ENCODE measurements around the gene EEF1A2. TPM values are rescaled to one million over a fixed set of nuclear protein-coding genes. Genes with fewer than 3 reads are reported as not detected.

Gene EEF1A2
- total and polyA plus RNA-seq, 7 experiments from 2014 or later, result 0.08 to 1.5 (median 0.53) TPM; not detected in 2

DNA sequence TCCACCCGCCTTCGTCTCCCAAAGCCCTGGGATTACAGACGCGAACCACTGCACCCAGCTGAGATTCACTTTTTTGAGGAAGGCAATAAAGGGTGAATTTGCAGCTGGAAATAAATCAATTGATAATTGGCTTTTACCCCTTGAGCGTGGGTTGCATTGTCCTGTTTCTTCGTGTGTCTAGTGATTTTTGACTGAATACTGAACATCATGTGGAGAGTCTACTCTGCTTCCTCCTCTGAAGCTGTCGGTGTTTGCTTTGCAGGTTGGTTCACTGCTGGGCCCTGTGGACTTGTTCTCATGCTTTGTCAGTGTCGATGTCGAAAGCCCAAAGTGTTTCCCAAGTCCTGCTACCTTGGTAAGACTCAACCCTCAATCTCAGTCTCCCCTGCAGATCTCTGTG is 5.8 kb upstream of the EEF1A2 start:
- H3K4me3 ChIP-seq (ENCODE audit: low read length), result no peak overlapping the region
- H3K27ac ChIP-seq (ENCODE audit: low read depth, low read length), result no peak overlapping the region
- H3K9me3 ChIP-seq (ENCODE audit: control insufficient read depth in 2 of 3, low read length in 3 of 3), result peaks cover 0 to 19% (median 0%) of the 10 kb centered on the region in 3 experiments
- no peak overlapping the region for H3K4me3 Mint-ChIP-seq
- POLR2A ChIA-PET, result interaction anchor here (1.7 kb wide), 1 partner anchor 17 kb away, joined by 4 read pairs; the partner anchor contains the start of gene PPDPF
- DNase-seq, result no peak
- intact Hi-C loops (cut with micrococcal nuclease), result no loop called here
- H3K27me3 ChIP-seq (ENCODE audit: control insufficient read depth in 2 of 2, insufficient read depth in 2 of 2, low read length in 2 of 2), result no peaks in the 10 kb centered on the region
- no peaks in the 10 kb centered on the region for H3K36me3 ChIP-seq (ENCODE audit: control insufficient read depth in 2 of 3, insufficient read depth in 3 of 3, low read length in 3 of 3)
- H3K36me3 Mint-ChIP-seq, result peaks cover 0 to 9% (median 5%) of the 10 kb centered on the region in 5 donors
- H3K9me3 Mint-ChIP-seq, result peaks cover 0 to 30% (median 8%) of the 10 kb centered on the region in 11 donors
- no peak for ATAC-seq
- no peak overlapping the region for H3K27ac Mint-ChIP-seq
- no peaks in the 10 kb centered on the region for H3K4me1 ChIP-seq (ENCODE audit: control insufficient read depth in 2 of 2, insufficient read depth in 2 of 2, low read length in 2 of 2)
- peaks cover 23 to 32% (median 29%) of the 10 kb centered on the region in 5 donors for H3K27me3 Mint-ChIP-seq
- H3K4me1 Mint-ChIP-seq, result peaks cover 0 to 10% (median 0%) of the 10 kb centered on the region in 7 donors
- CTCF ChIA-PET, result no interaction called here

DNA sequence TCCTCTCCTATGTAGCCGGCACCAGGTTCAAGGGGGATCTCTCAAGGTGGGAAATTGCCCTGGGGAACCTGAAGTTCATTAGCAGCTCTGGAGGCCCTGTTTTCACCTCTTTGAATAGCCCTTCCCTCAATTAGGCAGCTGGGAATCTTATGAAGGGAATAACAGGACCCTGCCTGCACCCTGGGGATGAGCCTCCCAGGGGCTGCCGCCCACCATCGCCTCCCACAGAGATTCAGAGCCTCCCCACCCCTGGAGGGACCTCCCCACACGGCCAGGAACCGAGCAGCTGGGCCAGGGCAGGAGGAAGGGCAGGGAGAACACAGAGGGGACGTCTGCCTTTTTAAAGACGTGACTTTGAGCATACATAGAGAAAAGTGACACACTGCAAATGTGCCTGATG is 4.6 kb upstream of the EEF1A2 start:
- no peak for ATAC-seq
- POLR2A ChIA-PET, result no interaction called here
- intact Hi-C loops (cut with micrococcal nuclease), result no loop called here
- Mint-ChIP-seq H3K27me3 (peaks cover 17 to 26% (median 21%) of the 10 kb centered on the region in 5 donors), H3K27ac (no peak overlapping the region), H3K4me1 (peaks cover 0 to 8% (median 0%) of the 10 kb centered on the region in 7 donors), H3K36me3 (peaks cover 0 to 9% (median 5%) of the 10 kb centered on the region in 5 donors), H3K4me3 (no peak overlapping the region), H3K9me3 (peaks cover 0 to 30% (median 8%) of the 10 kb centered on the region in 11 donors)
- CTCF ChIA-PET, result interaction anchor here (0.8 kb wide), 1 partner anchor 10 kb away, joined by 6 read pairs; no protein-coding TSS in a partner anchor
- Histone ChIP-seq H3K27ac (ENCODE audit: low read depth, low read length) (no peak overlapping the region), H3K4me3 (ENCODE audit: low read length) (no peak overlapping the region), H3K36me3 (ENCODE audit: control insufficient read depth in 2 of 3, insufficient read depth in 3 of 3, low read length in 3 of 3) (no peaks in the 10 kb centered on the region), H3K4me1 (ENCODE audit: control insufficient read depth in 2 of 2, insufficient read depth in 2 of 2, low read length in 2 of 2) (no peaks in the 10 kb centered on the region), H3K27me3 (ENCODE audit: control insufficient read depth in 2 of 2, insufficient read depth in 2 of 2, low read length in 2 of 2) (no peaks in the 10 kb centered on the region), H3K9me3 (ENCODE audit: control insufficient read depth in 2 of 3, low read length in 3 of 3) (peaks cover 0 to 19% (median 0%) of the 10 kb centered on the region in 3 experiments)
- no peak for DNase-seq

DNA sequence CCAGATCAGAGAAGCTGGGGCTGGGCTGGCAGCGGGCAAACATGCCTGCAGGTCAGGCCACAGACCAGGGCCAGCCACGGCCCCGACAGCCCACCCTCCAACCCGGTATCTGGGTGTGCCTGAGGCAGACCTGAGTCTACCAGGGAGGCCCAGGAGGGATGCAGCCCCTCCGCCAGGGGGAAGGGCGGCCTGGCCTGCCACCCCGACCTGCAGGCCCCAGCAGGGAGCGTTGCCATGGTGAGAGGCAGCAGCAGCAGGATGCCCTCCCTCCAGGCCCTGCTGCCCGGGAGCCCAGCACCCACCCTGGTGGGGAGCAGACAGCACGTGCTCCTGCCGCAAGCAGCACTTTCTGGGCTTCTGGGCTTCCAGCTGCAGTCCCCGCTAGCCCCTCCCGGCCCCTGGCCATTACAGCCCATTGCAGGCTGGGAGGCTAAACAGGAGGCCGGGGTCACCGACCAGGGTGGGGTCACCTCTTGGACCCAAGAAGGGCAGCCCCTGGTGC is 3.8 kb upstream of the EEF1A2 start:
- Mint-ChIP-seq H3K27me3 (peaks cover 11 to 31% (median 13%) of the 10 kb centered on the region in 5 donors), H3K27ac (no peak overlapping the region), H3K9me3 (peaks cover 0 to 25% (median 8%) of the 10 kb centered on the region in 11 donors), H3K4me1 (peaks cover 0 to 4% (median 0%) of the 10 kb centered on the region in 7 donors), H3K4me3 (no peak overlapping the region), H3K36me3 (peaks cover 0 to 9% (median 5%) of the 10 kb centered on the region in 5 donors)
- CTCF ChIA-PET, result interaction anchor here (0.8 kb wide), 1 partner anchor 9 kb away, joined by 6 read pairs; no protein-coding TSS in a partner anchor
- H3K27me3 ChIP-seq (ENCODE audit: control insufficient read depth in 2 of 2, insufficient read depth in 2 of 2, low read length in 2 of 2), result no peaks in the 10 kb centered on the region
- H3K9me3 ChIP-seq (ENCODE audit: control insufficient read depth in 2 of 3, low read length in 3 of 3), result peaks cover 0 to 19% (median 0%) of the 10 kb centered on the region in 3 experiments
- ATAC-seq (no peak), DNase-seq (no peak)
- intact Hi-C loops (cut with micrococcal nuclease), result no loop called here
- H3K27ac ChIP-seq (ENCODE audit: low read depth, low read length), result no peak overlapping the region
- H3K36me3 ChIP-seq (ENCODE audit: control insufficient read depth in 2 of 3, insufficient read depth in 3 of 3, low read length in 3 of 3), result no peaks in the 10 kb centered on the region
- POLR2A ChIA-PET, result interaction anchor here (0.6 kb wide), 1 partner anchor 199 kb away, joined by 4 read pairs; no protein-coding TSS in a partner anchor
- no peaks in the 10 kb centered on the region for H3K4me1 ChIP-seq (ENCODE audit: control insufficient read depth in 2 of 2, insufficient read depth in 2 of 2, low read length in 2 of 2)
- no peak overlapping the region for H3K4me3 ChIP-seq (ENCODE audit: low read length)

DNA sequence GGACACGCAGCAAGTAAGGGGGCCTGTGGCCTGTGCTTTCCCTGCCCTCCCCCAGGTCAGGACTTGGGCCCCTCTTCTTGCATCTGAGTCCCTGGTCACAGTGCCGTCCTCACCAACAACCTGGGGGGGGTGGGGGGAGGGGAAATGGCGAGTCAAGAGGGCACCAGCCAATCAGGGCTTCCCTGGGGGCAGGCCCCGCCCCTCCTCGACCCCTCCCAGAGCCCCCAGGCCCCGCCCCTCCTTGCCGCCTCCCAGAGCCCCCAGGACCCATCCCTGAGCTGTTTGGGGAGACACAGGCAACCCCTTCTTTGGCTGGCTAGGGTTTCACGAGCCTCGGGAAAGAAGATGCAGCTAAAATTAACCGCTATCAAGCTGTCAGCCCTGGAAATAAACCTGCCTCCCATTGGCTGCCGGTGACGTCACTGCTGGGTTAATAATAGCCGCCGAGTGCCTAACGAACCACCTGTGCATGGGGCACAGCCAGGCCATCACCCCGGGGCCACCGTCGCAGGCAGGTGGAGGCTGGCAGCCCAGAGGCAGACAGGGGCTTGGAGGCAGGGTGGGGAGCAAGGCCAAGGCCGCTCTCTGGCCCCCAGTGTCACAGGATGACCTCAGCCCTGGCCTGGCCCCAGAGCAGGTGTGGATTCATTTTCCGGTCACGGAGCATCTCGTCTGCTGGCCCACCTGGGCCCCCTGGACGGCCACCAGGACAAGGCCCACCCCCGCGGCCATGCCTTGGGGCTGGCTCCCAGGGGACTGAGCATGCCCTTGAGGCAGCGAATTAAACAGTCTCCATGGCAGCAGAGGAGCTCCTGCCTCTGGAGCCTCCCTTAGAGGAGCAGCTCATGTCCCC is 3.2 kb upstream of the EEF1A2 start:
- no peaks in the 10 kb centered on the region for H3K4me1 ChIP-seq (ENCODE audit: control insufficient read depth in 2 of 2, insufficient read depth in 2 of 2, low read length in 2 of 2)
- intact Hi-C loops (cut with micrococcal nuclease), result no loop called here
- ATAC-seq, result no peak
- H3K27ac ChIP-seq (ENCODE audit: low read depth, low read length), result no peak overlapping the region
- H3K36me3 ChIP-seq (ENCODE audit: control insufficient read depth in 2 of 3, insufficient read depth in 3 of 3, low read length in 3 of 3), result no peaks in the 10 kb centered on the region
- CTCF ChIA-PET, result no interaction called here
- no peak for DNase-seq
- peaks cover 0 to 24% (median 8%) of the 10 kb centered on the region in 11 donors for H3K9me3 Mint-ChIP-seq
- H3K4me3 Mint-ChIP-seq, result no peak overlapping the region
- peaks cover 0 to 9% (median 5%) of the 10 kb centered on the region in 5 donors for H3K36me3 Mint-ChIP-seq
- H3K9me3 ChIP-seq (ENCODE audit: control insufficient read depth in 2 of 3, low read length in 3 of 3), result peaks cover 0 to 19% (median 0%) of the 10 kb centered on the region in 3 experiments
- H3K4me1 Mint-ChIP-seq, result peaks cover 0 to 4% (median 0%) of the 10 kb centered on the region in 7 donors
- POLR2A ChIA-PET, result no interaction called here
- no peaks in the 10 kb centered on the region for H3K27me3 ChIP-seq (ENCODE audit: control insufficient read depth in 2 of 2, insufficient read depth in 2 of 2, low read length in 2 of 2)
- peaks cover 11 to 38% (median 12%) of the 10 kb centered on the region in 5 donors for H3K27me3 Mint-ChIP-seq
- H3K27ac Mint-ChIP-seq, result no peak overlapping the region
- no peak overlapping the region for H3K4me3 ChIP-seq (ENCODE audit: low read length)

DNA sequence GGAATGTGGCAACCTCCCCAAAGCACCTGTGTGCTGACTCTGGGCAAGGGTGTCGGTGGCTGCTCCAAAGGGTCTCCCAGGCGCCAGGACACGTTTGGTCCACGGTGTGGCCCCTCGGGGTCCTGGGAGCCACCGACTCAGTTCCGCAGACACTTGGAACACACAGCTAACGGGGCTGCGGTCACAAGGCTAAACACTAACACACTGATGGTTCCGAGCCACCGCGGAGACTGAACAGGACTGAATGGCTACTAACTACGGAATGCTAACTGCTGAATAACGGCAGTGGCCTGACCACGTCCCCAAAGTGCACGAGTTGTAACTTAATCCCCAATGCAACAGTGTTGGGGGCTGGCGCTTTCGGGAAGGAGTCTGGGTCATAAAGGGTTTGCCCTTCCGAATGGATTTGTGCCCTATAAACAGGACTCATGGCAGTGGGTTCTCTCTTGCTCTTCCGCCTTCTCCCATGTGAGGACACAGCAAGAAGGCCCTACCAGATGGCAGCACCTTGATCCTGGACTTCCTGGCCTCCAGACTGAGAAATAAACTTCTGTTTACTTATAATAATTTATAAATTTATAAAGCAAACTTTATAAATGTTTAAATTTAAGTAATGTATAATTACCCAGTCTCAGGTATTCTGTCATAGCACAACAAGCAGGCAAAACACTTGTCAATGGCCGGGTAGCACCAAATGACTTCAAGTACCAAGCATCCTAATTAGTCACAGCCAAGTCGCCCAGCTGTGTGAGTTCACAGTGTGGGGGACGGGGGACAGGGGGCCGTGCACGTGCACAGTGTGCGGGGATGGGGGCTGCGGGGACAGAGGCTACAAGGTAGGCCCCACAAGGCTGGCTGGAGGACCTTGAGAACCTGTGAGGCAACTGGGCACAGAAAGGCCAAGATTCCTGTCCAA is 2.3 kb upstream of the EEF1A2 start:
- Histone ChIP-seq H3K9me3 (ENCODE audit: control insufficient read depth in 2 of 3, low read length in 3 of 3) (peaks cover 0 to 19% (median 0%) of the 10 kb centered on the region in 3 experiments), H3K4me1 (ENCODE audit: control insufficient read depth in 2 of 2, insufficient read depth in 2 of 2, low read length in 2 of 2) (peaks cover 0 to 2% of the 10 kb centered on the region in 2 donors), H3K27me3 (ENCODE audit: control insufficient read depth in 2 of 2, insufficient read depth in 2 of 2, low read length in 2 of 2) (no peaks in the 10 kb centered on the region), H3K4me3 (ENCODE audit: low read length) (no peak overlapping the region), H3K36me3 (ENCODE audit: control insufficient read depth in 2 of 3, insufficient read depth in 3 of 3, low read length in 3 of 3) (no peaks in the 10 kb centered on the region), H3K27ac (ENCODE audit: low read depth, low read length) (no peak overlapping the region)
- ATAC-seq (no peak), DNase-seq (no peak)
- peaks cover 6 to 43% (median 10%) of the 10 kb centered on the region in 5 donors for H3K27me3 Mint-ChIP-seq
- ChIA-PET CTCF (no interaction called here), POLR2A (no interaction called here)
- intact Hi-C loops (cut with micrococcal nuclease), result no loop called here
- H3K27ac Mint-ChIP-seq, result no peak overlapping the region
- peak overlapping the region in 8 of 10 donors; percentile 23 to 76 (median 56) for H3K4me3 Mint-ChIP-seq
- H3K36me3 Mint-ChIP-seq, result peaks cover 0 to 9% (median 5%) of the 10 kb centered on the region in 5 donors
- peaks cover 0 to 4% (median 0%) of the 10 kb centered on the region in 7 donors for H3K4me1 Mint-ChIP-seq
- peaks cover 0 to 23% (median 8%) of the 10 kb centered on the region in 11 donors for H3K9me3 Mint-ChIP-seq
